Brain pericyte (primary cell): ENCODE measurements around the gene DAPL1.

Experiments
- DNase-seq: peaks from one replicate; pipeline ENCODE4 v3.0.0-alpha.2; 2012; ENCODE audit warnings: low read depth, low spot score

The DAPL1 gene

DNA sequence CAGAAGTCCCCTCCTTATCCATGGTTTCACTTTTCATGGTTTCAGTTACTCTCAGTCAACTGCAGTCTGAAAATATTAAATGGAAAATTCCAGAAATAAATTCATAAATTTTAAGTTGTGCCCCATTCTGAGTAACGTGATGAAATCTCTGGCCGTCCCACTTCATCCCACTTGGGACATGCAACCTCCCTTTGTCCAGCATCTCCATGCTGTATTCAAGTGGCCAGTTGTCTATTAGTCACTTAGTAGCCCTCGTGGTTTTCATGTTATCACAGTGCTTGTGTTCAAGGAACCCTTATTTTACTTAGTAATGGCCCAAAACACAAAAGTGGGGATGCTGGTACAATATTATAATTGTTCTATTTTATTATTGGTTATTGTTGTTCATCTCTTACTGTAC is 18.0 kb upstream of the DAPL1 start:
- DNase-seq, result no peak

DNA sequence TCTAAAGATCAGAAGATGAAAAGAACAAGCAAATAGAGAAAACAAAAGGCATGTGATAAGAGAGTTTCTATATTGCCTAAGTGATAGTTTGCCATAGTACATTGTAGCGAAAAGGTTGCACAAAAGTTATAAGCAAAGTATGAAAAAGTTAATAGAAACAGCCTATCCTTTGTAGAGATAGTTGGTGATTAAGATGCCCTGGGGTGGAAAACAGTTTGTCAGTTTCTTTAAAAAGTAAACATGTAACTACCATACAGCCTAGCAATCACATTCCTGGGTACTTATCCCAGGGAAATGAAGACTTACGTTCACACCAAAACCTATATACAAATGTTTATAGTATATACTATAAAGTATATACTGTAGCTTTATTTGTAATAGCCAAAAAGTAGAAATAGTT is 16.9 kb upstream of the DAPL1 start:
- no peak for DNase-seq

GRCh38 chr2:158779621-158780020 is 15.5 kb upstream of the DAPL1 start:
- no peak for DNase-seq

DNA sequence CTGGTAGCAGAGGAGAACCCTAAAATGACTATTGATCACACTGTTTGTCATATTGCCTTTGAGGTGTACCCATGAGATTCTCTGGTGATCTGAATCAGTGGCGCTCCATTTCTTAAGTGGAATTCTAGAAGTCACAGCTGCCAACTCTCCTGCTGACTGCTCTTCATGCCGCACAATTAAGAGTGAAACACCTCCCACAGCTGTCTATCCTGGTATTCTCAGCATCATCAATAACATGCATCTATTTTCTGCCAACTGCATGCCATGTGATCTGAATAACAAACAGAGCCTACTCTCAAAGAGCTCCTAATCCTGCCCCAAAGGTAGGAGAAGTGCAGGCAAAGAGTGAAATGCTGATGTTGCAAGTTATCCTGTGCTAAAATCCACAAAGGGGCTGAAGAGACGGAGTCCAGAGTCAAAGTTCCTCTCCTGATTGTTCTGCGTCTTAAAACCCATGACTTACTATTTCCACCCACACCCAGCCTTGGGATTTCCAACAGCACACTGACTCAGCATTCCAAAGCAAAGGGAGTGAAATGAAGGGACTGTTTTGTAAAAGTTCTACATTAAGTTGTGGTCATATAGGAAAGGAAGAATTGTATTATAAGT is 13.7 kb upstream of the DAPL1 start:
- DNase-seq, result no peak

DNA sequence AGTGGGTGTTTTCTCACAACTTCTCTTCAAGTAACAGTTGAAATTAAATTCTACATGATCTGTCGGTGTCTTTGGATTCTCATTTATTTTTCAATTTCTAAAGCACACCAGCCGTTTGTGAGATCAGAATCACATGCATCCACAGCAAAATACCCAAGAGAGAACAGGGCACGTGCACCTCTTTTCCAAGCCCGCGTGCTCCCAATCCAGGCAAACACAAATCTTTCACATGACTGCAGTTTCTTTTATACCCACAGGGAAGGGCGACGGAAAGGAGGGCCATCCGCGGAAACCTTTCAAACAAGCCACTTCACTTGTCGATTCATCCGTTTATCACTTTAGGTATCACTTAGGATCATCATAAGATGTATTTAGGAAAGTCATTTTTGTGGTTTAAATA is 13.0 kb upstream of the DAPL1 start:
- DNase-seq, result no peak

GRCh38 chr2:158782616-158783015 is 12.5 kb upstream of the DAPL1 start:
- DNase-seq, result no peak

GRCh38 chr2:158783923-158784322 is 11.2 kb upstream of the DAPL1 start:
- DNase-seq, result no peak

DNA sequence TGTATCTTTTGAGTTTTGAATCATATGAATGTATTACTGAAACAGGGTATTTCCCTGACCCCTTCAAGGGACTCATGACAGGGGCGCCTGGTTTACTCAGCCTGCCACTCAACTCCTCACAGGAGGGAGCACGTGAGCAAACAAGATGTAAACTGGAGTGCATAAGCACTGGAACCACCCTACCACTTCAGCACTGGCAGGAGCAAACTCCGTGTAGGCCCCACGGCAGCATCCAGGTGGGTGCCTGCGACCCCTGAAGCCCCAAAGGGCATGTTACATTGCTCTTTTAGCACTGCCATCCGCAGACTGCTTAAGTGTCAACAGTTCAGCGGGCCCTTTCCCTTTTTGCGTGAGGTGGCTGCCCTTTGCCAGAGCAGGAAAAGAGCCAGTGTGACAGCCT is 8.2 kb upstream of the DAPL1 start:
- DNase-seq, result no peak

DNA sequence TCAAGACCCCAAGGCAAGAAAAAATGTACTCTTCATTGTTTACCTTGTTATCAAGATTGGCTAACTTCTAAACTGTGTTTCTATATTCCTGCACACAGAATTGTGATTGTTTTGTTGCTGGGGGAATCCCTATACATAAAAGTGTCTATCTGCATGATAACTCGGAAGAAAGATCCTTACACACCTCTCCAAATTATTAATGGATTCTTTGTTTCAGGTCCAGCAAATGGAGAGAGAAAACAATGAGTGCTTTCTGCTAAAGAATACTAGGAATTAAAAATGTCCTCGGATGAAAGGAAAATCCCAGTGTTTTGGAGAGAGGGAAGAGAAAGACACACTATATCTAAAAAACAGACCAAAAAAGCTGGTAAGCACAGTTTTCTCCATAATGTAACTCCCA is 6.2 kb upstream of the DAPL1 start:
- no peak for DNase-seq

GRCh38 chr2:158796652-158797051 is 1.5 kb downstream of the DAPL1 start:
- DNase-seq, result no peak

- no peak for DNase-seq
Observed at GRCh38 chr2:158797963-158798700, 3.0 kb downstream of the DAPL1 start.

GRCh38 chr2:158799181-158799580 is 4.1 kb downstream of the DAPL1 start:
- DNase-seq, result no peak

- no peak for DNase-seq
Observed at GRCh38 chr2:158803506-158803905, 8.4 kb downstream of the DAPL1 start.

GRCh38 chr2:158805255-158805654 is 10.1 kb downstream of the DAPL1 start:
- DNase-seq, result no peak

DNA sequence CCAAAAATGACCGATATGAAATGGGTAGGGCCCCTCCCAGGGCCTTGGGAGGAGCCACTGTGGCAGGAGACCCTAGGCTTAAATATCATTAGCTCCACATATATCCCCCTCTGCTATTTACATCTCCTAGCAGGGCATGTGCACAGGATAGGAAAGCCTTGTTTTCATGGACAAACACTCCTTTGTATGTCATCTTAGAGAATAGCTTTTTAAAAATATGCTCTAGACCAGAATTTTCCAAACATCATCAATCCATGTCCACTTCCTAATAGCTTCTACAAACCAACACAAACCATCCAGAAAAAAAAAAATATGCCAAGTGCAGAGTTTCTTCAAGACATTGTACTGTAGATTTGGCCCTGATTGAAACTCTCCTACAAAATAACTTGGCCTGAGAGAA is 10.8 kb downstream of the DAPL1 start:
- DNase-seq, result no peak

DNA sequence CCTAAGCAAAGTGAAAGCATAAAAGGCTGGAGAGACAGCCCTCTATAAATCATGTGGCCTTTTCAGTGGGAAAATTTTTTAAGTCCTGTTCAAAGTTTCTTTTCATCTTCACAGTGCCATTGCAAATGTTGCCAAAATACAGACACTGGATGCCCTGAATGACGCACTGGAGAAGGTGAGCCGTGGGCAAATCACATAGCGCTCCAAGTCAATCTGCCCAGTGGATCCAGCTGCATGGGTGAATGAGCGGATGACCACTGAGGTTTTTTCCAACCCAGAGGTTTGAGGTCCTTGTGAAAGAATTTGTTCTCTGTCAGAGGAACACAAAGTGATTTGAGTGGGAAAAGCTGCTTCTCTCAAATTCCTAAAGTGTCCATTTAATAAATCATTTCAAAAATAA is 11.8 kb downstream of the DAPL1 start:
- no peak for DNase-seq

DNA sequence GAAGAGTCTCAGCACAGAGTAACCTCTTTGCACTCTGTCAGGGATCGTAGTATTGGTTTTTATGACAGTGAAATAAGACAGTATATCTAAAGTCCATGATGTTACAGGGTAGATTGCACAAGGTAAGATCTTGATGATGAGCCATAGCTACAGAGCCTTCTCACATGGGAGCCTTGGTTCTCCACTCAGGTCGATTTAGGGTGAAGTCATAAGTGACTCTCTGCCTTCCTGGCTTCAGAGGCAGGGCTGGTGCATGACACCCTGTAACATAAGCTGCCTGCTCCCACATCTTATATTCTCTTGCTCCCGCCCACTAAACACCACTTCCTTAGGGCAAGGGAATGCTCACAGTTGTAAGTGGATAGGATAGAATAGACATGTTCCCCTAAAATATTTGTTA is 13.3 kb downstream of the DAPL1 start:
- DNase-seq, result no peak

DNA sequence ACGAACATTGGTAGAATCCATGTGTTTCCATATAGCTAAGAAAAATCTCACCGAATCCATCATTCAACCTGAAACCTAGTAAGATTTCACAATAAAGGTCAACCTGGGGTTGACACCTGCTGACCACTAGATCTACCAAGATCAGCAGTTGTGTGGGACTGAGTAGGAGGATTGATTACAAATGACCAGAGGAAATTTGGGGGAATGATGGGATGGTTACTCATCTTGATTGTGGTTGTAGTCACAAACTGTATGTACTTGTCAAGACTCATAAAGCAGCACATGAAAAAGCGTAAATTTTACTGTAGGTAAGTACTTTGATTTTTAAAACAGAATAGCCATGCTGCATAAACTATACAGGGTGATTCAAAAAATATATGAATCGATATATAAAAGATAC is 14.7 kb downstream of the DAPL1 start:
- no peak for DNase-seq

DNA sequence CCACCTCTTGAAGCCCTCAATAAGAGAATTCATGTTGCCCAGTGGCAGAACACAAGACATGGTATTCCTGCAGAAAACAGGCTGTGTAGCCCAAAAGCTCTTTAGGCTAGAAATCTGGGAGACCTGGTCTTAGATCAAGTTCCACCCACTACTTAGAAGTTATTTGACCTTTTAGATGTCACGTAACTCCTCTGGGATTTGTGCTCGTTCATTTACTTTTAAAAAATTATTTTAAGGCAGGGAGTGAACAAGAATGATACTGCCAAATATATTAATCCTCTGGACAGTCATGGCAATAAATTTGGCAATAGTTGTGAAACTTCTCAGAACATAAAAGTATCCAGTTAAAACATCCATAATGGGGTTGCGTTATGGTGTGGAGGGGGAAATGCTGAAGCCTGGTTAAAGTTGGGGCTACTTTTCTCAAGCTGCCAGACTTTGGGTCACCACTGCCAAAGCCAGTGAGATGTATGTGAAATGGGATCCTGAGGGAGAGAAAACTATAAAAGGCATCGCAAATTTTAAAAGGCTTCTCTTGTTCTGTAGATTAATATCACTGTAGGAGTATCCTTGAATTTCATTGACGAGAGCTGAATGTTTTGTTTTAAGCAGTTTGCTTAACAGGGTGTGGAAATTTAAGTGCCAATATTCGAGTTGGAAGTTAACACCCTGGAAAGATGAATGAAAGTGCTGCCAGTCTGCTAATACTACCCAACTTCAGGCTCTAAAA is 15.8 kb downstream of the DAPL1 start:
- no peak for DNase-seq

GRCh38 chr2:158815166-158815565 is 20.0 kb downstream of the DAPL1 start:
- no peak for DNase-seq

DNA sequence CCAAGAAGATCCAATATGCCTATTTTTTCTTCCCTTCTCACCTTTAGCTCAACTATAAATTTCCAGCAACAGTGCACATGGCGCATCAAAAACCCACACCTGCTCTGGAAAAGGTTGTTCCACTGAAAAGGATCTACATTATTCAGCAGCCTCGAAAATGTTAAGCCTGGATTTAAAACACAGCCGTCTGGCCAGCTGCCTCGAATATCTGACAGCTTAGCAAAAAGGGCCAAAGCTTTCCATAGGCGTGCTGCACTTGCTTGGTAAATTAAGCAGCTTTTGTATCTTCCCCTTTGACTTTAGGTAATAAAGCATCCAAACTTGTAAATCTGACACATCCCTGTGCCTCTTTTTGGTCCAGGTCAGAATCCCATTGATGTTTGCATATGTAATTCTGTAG is 20.5 kb downstream of the DAPL1 start:
- DNase-seq, result no peak

- DNase-seq, result no peak
Observed at GRCh38 chr2:158817588-158817987, 22.5 kb downstream of the DAPL1 start.

- DNase-seq, result no peak
Observed at GRCh38 chr2:158818511-158818910, 23.4 kb downstream of the DAPL1 start.
